Stimulated activated CD8-positive, alpha-beta memory T cell treated with anti-CD3 and anti-CD28 coated beads, Interleukin-15, amount 100 ng/mL, for 24 hours (primary cell): ENCODE measurements around the gene ACOT11.

Experiments used
- DNase-seq: peaks from one replicate; pipeline ENCODE4 v3.0.0-alpha.2; 2020; ENCODE audit warnings: low read depth

Gene ACOT11

DNA sequence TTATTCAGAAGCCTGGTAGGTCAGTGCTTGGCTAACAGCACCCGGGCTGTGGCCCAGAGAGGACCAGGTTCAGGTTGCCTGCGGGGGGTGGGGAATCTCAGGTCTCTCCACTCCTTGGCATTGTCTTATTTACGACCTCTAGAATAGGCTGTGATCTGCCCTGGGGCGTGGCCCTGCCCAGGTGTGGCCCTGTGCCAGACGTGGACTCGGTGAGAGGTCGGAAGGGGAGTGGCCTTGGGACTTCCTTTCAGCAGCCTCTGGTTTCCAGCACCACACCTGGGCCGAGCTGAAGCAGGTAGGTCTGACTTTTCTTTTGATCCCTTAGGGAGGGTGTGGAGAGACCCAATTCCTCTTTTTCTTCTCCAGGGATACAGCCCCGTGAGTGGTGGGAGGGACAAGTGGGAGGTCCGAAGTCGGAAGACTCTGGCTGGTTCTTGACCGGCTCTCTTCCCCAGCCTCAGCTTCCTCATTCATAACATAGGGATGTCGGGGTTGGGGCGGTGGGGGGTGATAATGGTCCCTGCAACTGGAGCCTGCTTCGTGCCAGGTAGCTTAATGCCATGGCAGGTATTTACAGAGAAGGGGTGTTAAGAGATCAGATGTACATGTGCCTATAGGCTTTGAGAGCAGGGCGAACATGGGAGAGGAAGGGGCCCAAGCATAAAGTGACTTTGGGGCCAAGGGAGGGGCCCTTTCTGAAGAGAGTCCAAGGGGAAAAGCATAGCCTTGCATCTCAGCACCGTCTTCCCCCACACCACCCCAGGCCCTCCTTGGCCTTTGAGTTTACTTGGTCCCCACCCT, 16.5 kb downstream of the ACOT11 start:
- DNase-seq, result no peak

DNA sequence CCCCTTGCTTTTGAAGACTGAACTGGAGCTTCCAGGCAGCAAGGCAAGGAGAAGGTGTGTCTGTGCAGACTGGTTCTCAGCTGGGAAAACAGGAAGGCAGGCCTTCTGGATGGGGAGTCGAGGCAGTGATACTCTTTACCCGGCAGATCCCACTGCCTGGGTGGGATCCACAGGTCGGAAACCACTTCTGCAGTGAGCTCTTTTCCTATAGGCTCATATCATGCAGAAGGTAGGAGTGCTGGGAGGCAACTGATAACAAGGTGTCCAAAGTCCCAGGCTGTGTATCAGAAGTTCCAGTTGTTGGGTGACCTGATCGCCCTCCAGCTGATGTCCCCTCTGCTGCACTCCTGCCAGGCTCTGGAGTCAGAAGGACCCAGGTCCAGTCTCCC, 17.1 kb downstream of the ACOT11 start:
- DNase-seq, result no peak

DNA sequence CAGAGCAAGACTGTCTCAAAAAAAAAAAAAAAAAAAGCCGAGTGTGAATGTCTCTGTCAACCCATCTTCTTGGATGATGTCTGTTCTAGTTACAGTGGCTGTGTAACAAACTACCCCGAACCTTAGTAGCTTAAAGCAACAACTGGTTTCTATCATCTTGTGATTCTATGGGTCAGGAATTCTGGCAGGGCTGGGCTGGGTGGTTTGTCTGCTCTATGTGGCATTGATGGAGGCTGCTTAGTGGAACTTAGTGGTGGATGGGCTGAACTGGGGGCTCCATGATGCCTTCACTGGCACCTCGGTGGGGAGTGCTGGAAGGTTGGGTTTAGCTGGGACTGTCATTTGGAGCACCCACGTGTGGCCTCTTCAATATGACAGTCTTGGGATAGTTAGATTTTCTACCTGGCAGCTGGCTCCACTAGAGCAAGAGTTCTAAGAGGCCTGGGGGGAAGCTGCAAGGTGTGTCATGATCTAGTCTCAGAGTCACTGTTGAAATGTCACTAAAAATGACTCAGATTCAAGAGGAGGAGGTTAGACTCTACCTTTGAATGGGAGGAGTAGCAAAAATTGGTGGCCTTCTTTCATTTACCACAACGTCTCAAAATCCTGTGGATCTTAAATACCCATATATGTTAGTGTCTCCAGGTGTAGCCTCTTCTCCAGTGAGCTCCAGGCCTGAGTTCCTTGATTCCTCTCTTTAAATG, 18.6 kb downstream of the ACOT11 start:
- no peak for DNase-seq

DNA sequence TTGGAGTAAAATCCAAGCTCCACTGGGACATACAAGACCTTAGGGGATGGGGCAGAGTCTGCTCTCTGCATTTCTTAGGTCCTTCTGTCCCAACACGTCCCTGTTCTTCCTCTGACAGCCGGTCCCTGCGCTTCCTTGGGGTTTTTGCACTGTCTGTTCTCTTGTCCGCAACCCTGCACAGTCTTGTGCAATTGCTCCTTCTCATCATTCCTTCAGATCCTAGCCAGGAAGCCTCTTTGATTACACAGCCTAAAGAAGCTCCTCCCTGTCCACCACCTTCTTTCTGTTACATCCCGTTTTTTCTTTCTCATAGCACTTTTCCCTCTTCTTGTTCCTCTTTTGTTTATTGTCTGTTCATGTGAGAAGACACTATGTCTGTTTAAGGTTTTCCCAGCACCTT, 19.9 kb downstream of the ACOT11 start:
- DNase-seq, result no peak

DNA sequence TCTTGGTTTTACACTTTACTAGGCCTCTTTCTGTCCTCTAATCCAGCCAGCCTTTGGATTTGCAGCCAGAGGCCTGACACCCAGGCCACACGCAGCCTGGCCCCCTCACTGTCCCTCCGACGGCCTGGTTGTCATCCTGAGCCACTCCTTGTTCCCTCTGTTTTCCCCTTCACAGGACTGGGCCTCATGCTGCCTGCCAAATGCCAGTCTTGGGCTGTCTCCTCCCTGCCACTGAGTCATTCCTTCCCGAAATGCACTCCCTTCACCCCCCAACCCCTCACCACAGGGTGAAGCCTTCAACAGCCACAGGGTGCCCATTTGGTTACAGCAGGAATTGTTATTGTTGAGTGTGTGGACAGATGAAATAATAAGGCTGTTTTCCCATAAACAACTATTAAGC, 21.3 kb downstream of the ACOT11 start:
- DNase-seq, result no peak

DNA sequence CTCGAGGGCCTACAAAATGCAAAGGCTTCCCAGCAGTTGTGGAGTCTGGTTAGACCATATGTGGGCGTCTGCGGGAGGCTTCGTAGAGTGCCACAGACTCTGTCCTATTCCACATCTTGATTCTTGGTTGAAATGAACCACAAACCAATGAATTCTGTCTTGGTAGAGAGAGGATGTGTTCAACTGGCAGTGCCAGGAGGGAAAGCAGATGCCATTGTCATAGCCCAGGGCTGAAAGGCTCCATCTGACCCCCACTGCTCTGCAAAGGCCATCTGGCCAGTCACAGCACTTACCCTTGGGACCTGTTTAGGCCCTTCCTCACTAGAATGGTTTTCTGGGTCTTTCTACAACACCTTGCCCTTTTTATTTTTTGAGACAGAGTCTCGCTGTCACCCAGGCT, 22.1 kb downstream of the ACOT11 start:
- DNase-seq, result no peak

DNA sequence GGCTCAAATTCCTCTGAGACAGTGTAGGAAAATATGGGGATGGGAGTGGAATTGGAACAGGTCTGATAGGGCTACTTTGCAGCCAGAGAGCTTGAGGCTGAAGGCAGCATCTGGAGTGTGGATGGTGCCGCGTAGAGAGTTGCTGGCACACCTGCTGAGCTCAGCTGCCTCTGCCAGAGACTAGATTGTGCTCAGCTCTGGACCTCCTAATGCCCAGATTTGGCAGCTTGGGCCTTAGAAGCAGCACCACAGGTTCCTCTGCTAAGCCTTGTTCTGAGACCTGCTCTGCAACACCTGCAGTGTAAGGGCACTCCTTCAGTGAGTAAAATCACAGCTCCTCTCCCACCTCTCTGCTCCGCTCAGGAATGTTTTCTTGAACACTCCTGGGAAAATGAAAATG, 23.3 kb downstream of the ACOT11 start:
- DNase-seq, result no peak

DNA sequence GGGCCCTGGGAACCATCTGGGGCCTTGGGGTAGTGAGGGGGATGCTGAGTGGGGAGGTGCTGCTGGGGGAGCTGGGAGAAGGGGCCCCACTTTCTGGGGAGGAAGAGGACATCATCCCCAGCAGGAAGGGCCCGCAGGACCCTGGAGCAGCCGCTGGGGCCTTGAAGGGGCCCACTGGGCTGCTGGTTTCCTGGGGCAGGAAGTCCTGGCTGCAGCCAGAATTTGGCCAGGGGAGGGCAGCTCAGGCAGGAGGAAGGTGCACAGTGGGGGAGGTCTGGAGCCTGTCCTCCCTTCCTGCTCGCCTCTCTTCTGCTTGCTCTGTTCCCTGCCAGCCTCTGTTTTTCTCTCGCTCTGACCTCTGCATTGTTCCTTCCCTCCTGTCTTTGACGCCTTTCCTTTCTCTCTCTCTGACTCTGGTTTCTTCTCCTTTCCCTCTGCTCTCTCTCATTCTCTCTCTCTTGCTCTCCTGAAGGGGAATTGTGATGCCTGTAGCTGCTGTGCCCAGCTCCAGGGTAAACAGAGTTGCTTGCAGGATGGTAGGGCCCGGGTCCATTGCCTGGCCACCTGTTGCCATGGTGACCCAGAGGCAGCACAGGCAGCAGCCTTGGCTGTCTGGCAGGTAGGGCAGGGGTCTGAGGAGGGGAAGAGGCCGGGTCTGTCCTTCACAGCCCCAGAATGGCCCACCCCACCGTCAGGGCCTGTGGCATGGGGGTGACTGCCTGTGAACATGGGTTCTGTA, 23.9 kb downstream of the ACOT11 start:
- DNase-seq, result no peak

DNA sequence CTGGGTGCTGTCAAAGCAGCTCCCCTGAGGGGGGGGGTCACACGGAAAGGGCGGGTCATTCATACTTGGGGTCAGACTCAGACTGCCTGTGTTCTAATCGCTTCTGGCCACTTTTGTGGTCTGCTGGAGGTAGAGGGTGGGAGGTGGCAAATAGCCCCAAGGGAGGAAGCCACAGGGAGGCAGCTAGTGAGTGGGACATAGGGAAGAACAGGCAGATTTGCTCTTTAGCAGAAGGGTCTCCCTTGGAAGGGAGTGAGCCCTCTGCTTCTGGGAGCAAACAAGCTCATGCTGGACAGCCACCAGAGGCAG, 24.5 kb downstream of the ACOT11 start:
- no peak for DNase-seq

DNA sequence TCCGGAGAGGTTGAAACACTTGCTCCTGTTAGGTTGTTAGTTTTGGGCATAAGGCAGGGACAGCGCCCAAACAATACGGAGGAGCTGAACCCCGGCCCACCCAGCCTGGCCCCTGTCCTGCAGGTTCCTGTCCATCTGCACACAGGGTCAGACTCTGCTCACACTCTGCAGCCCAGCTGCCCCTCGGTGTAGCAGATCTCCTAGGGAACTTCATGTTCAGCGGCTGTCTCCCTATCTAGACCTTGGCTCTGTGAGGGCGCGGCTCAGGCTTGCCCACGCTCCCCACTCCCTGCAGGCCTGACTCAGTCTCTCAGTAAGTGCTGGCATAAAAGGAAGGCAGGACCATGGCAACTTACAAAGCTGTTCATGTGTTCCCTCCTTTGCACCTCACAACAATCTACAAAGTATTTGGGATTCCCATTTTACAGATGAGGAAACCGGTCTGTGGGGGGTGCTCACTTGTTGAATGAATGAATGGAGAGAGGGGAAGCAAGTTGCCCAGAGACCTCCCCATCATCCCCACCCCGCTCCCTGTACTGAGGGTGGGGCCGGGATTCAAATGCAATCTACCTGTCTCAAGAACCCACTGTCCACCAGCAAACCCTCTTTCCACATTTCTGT, 26.2 kb downstream of the ACOT11 start:
- no peak for DNase-seq

DNA sequence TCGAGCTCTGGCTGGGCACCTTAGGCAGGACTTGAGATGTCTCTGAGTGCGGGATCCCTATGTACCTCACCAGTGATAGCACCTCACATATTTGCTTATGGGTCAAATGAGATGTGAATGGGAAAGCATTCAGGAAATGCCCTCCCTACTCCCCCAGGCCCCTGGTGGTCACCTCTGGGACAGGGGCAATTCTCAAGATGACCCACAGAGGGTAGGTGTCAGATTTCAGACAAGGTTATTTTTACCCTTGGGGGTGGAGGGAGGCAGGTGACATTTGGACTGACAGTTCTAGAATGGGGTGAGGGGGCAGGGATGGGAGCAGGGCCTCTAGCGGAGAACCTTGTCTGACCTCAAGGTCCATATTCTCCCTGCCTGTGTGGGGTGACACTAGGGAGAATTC, 27.1 kb downstream of the ACOT11 start:
- DNase-seq, result no peak

DNA sequence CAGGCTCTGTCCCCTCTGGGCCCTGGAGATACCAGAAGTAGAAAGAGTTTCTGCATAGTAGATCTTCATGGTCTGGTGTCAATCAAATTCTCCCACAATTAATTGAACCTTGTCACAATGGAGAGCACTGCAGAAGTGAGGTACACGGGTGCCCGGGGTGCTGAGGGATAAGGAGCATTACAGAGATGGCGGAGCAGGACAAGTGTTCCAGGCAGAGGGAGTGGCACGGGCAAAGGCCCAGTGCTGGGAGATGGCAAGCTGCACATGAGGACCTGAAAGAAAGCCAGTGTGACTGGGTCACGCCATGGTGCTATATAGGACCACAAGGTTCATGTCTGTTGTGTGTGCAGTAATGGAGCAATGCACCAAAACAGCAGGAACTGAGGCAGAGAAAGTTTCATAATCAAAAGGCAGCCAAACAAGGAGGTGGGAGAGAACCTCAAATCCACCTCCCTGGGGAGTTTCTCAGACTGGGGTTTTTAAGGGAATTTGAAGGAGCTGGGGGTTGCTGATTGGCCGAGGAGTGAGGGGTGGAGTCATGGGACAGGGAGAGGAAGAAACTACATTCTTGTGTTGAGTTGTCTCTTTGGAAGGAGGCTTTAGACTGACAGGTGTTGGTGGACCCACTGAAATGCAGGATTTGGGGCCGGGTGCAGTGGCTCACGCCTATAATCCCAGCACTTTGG, 27.7 kb downstream of the ACOT11 start:
- no peak for DNase-seq

DNA sequence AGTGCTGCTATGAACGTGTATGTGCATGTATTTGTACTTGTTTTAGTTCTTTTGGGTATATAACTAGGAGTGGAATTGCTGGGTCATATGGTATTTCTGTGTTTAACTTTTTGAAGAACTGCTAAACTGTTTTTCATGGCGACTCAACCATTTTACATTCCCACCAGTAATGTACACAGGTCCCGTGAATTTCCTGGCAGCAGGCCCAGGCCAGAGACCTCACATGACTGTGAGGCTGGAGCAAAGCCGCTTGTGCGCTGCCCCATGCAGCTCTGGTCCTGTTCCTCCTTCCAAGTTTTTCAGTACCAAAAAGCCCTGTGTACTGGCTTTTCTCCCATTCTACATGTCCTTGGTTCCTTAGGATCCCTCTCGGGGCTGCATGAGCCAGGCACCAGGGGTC, 29.6 kb downstream of the ACOT11 start:
- no peak for DNase-seq

DNA sequence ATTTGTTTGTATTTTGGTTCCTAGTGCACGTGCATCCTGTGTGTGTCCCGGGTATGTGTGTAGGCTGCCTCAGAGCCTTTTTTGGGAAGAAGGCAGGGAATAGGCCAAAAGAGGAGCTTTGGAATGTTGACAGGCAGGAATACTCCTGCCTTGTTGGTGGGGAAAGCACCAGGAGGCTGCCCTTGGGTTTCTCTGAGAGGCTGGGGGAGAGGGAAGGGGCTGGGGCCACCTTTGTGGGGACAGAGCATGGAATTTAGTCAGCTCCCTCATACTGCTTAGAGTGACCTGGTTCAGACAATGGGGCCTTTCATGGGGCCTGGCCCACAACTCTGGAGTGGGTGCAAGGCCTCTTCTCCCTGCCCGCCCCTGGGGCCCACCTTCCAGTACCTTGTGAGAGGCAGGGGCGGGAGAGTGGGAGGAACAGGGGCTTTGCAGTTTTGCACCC, 31.3 kb downstream of the ACOT11 start:
- DNase-seq, result no peak

DNA sequence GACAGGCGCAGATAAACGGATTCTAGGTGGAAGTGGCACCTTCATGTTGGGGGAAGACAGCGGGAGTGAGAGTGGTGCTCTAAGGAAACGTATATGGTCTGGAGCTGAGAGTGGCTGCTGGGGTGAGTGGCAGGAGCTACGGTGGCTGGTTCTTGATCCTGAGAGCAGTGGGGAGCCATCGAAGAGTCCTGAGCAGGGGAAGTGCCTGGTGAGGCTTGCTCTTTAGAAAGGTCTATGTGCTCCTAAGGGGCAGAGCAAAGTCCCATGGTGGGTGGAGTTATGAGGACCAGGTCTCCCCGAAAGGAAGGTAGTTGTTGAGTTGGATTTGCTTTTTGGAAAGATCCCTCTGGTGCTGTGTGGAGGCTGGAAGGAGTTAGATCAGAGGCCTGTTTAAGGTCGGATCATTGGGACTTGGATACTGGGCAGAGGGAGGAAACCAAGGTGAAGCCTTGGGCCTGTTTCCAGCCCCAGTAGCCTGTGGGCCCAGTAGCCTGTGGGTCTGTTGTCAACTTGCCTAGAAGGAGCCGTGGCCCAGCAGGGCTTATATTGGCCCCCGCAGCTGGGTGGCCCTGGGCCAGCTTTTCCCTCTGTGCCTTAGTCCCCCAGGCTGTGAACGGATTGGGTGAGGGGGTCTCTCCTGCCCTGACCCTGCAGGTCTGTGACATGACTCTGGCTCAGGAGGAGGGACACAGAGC, 33.0 kb downstream of the ACOT11 start:
- no peak for DNase-seq

DNA sequence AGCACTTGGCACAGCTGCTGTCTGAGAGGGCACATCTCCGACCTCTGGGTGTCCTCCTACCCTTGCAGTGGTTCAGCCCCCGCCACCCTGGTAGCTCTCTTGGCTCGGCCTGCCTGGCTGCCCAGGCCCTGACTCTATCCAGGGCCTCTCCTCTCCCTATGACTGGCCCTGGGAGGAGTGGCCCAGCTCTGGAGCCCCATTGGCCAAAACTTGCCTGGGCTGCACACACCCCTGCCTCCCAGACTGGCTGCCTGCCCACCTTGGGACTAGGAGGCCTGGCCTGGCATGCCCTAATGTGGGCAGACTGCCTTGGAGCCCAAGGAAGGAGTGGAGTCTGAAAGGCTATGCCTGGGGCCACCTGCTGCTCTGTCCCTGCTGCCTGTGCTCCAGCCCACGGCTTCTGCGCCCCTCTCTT, 33.6 kb downstream of the ACOT11 start:
- DNase-seq, result no peak

DNA sequence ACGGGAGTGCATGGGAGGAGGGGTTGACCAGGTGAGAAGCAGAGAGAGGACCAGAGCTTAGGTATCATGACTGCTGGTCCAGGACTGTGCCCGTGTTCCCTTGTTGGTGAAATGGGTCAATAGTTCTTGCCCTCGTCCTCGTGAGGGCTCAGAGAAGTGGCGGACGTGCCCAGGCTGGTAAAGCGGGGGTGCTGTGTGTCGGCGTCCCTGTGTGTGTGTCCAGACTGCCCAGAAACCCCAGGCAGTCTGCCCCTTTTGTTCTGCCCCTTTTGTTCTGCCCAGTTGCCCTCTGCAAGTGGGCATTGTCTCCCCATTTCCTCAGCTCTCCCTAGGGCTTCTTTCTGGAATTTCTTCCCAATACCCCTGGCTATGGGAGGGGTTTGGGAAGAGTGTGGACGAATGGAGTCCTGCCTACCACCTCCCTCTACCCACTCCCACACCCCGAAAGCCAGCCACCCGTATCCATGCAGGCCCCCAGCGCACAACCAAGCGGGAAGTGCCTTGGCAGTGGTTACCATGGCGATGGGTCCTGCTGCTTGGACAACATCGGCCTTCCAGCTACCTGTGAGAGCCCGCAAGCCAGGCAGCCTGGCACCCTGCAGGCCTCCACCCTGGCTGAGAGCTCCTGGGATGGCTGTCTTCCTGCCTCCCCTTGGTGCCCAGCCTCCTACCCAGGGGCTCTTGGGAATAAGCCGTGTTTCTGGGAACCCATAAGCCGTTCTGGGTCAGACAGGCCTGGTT, 34.7 kb downstream of the ACOT11 start:
- no peak for DNase-seq

DNA sequence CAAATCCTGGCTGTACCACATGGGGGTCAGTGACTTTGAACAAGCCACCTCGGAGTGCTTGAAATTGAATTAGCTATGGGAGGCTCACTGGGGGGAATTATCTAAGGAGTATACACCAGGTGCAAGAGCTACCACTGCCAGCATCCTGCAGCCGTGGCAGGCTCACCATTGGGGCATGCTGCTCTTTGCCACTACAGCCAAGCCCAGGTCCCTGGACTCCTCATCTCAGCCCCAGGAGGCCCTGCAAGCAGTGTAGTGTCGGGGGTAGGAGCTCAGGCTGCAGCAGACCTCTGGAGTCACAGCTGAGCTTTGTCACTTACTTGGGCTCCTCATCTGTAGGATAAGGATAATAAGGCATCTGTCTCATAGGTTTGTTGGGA, 35.3 kb downstream of the ACOT11 start:
- no peak for DNase-seq

DNA sequence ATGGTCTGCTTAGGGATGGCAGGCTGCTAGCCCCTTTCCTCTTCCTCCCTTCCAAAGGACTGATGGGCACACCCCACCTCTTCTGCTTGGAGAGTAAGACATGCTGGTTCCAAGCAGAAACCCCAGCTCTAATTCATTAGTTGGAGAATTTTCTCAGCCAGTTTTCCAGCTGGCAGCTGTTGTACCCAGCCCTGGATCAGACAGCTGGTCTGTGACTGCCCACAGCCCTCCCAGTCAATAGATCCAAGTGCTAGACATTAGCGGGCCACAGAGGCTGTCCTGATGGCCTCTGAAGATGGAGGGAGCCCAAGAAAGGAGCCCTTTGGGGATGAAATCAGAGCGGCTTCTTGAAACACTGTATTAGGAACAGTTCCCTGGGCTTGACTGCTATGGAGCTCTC, 35.8 kb downstream of the ACOT11 start:
- no peak for DNase-seq

DNA sequence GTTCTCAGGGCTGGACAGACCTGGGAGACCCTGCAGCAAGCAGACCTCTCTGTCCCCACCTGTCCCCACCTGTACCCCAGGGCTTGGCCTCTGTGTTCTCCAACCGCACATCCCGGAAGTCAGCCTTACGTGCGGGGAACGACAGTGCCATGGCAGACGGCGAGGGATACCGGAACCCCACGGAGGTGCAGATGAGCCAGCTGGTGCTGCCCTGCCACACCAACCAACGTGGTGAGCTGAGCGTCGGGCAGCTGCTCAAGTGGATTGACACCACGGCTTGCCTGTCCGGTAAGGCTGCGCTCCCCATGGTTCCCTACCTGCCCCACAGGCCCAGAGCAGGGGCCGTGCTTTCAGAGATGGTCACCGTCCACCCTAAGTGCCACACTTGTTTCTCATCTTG, 36.5 kb downstream of the ACOT11 start:
- DNase-seq, result no peak
